A673 (cell line): ENCODE measurements around the gene POLR3A. TPM values are rescaled to one million over a fixed set of nuclear protein-coding genes. Genes with fewer than 3 reads are reported as not detected.
"Not testable (repeated sequence)": the region's sequence is repeated elsewhere in the genome, so short reads cannot be mapped to it uniquely, and the experiment has no call there.

Source experiments
- Bru-seq: library from RNA; stranded (reverse); fragments of 400-500 nt; gene quantifications from one replicate; lab custom pipeline; 2021; lab: Mats Ljungman, UMichigan
- BruChase-seq, 2 experiments: library from RNA; stranded (reverse); fragments of 400-500 nt; gene quantifications; one replicate each; lab custom pipeline; 2021; lab: Mats Ljungman, UMichigan
- BruUV-seq: library from RNA; stranded (reverse); fragments of 400-500 nt; replicated peaks from 2 replicates; lab custom pipeline; 2021; lab: Mats Ljungman, UMichigan
- CTCF ChIA-PET: fragments of 300-600 bp; sonication (Branson Sonifier 250); formaldehyde crosslinking; loops from one replicate; lab custom pipeline; 2022; ENCODE audit warnings: antibody characterized with exemption; lab: Charles Lee
- POLR2A ChIA-PET: fragments of 300-600 bp; sonication (Branson Sonifier 250); formaldehyde crosslinking; loops from one replicate; lab custom pipeline; 2022; ENCODE audit warnings: antibody characterized with exemption; ENCODE audit not compliant: low non-redundant PET; lab: Charles Lee
- DNase-seq: peaks from one replicate; pipeline ENCODE4 v3.0.0-alpha.2; 2015; ENCODE audit warnings: low spot score
- H3K27ac ChIP-seq: fragments of 200-600 bp; sonication (generic); 2 replicates; pipeline ENCODE4 v1.5.1; 2016; ENCODE audit warnings: mixed run types, low read depth, mild to moderate bottlenecking, mixed read lengths, antibody characterized with exemption, low read length; ENCODE audit not compliant: poor library complexity, severe bottlenecking
- H3K27me3 ChIP-seq: fragments of 200-600 bp; sonication (generic); replicated peaks from 2 replicates; pipeline ENCODE4 v1.6.1; 2017; ENCODE audit warnings: mixed run types, low read depth, mild to moderate bottlenecking, mixed read lengths, antibody characterized with exemption, low read length; ENCODE audit not compliant: insufficient read depth, poor library complexity
- H3K36me3 ChIP-seq: fragments of 200-600 bp; sonication (generic); 2 replicates; pipeline ENCODE4 v1.6.1; 2016; ENCODE audit warnings: mixed run types, mild to moderate bottlenecking, mixed read lengths, antibody characterized with exemption, low read length; ENCODE audit not compliant: insufficient read depth, poor library complexity, severe bottlenecking
- H3K4me1 ChIP-seq: fragments of 200-600 bp; sonication (generic); 2 replicates; pipeline ENCODE4 v1.6.1; 2017; ENCODE audit warnings: mixed run types, mild to moderate bottlenecking, mixed read lengths, antibody characterized with exemption, low read length; ENCODE audit not compliant: insufficient read depth, poor library complexity, severe bottlenecking
- H3K4me3 ChIP-seq: fragments of 200-600 bp; sonication (generic); 2 replicates; pipeline ENCODE4 v1.5.1; 2016; ENCODE audit warnings: low read depth, mixed run types, mild to moderate bottlenecking, mixed read lengths, low read length; ENCODE audit not compliant: poor library complexity, severe bottlenecking
- H3K9me3 ChIP-seq: fragments of 200-600 bp; sonication (generic); 2 replicates; pipeline ENCODE4 v1.6.1; 2016; ENCODE audit warnings: mixed run types, low read depth, mild to moderate bottlenecking, mixed read lengths, antibody characterized with exemption, low read length; ENCODE audit not compliant: poor library complexity, severe bottlenecking
- EZH2 ChIP-seq: fragments of 200-600 bp; sonication (generic); IDR thresholded peaks from 2 replicates; pipeline ENCODE4 v1.6.1; 2017; ENCODE audit warnings: borderline replicate concordance, low read depth, mild to moderate bottlenecking, mixed read lengths, antibody characterized with exemption, low read length; ENCODE audit not compliant: poor library complexity, severe bottlenecking
- intact Hi-C: fragments of 100-400 bp; cut with micrococcal nuclease; formaldehyde crosslinking; loops from one replicate; pipeline ENCODE4 v1.10.0; 2022; ENCODE audit not compliant: unreplicated experiment
- long read RNA-seq: library from polyadenylated mRNA; stranded (forward); transcript quantifications from one replicate; pipeline ENCODE4 v2.0.0, GENCODE V29; 2022
- total RNA-seq: library from RNA; stranded (reverse); gene quantifications from 2 replicates; pipeline ENCODE4 v1.2.3, GENCODE V29; 2021
- TF ChIP-seq, protein P1 (sequence below): fragments of 300-800, 200-600 bp; sonication (generic); conservative IDR thresholded peaks from 2 replicates; pipeline ENCODE4 v1.5.1; 2017; ENCODE audit warnings: low read depth, mild to moderate bottlenecking, antibody characterized with exemption, low read length, moderate library complexity, mixed read lengths

Gene POLR3A
- total RNA-seq (27.3 and 27.8 TPM in 2 replicates), Bru-seq, nascent RNA (percentile 76 among the genes with signal in this experiment), BruChase-seq, experiment 1, labeled RNA remaining after a 2-hour chase (percentile 75 among the genes with signal in this experiment), BruChase-seq, experiment 2, labeled RNA remaining after a 6-hour chase (percentile 81 among the genes with signal in this experiment)
- long read RNA-seq, full-length matches to known transcripts, result 31 of 51 reads
- long read RNA-seq, partial matches to known transcripts, result 10 of 51 reads
- long read RNA-seq, other reads (novel, unspliced or antisense), result 10 of 51 reads

DNA sequence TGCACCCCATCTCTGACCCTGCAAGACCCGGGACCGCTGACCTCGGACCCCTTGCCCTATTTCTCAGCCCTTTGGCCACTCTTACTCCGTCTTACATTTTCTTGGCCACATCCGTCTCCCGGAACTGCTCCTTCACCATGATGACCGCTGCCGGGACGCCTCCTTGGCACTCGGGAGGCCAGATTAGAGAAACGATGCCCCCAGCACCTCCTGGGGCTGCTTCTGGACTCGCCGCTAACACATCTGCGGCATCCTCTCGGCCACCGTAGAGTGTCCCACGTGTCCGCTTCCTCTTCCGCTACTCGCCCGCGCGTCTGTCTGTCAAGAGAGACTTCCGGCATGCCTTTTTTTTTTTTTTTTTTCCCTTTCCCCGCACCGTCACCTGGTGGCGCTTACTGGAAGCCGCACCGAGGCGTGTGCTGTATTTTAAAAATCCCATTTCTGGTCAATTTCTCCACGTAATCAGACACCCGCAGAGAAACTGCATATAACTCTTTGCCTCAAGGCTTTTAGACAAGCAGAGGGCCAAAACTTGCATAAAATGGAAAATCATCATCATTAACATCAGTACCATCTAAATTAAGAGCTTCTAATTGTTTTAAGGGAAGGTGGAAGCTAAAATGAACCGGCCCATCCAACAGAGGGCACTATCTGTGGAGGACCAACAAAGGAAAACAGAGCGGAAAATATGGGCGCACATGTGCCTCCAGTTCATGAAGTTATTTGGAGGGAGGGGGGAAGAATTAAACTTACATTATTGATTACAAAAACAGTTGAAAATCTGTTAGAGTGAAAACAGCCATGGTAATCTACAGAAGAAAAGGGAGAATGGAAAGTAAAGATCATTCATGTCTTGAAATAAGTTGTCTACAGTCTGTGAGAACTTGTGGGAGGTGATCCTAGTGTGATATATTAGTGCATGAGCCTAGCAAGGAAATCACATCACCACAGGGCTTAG, at the start of gene POLR3A:
TSS of gene POLR3A (minus strand) at position 247 of the 958 bp plus-strand sequence. CDS start at position 139, 108 bp downstream.
- Histone ChIP-seq H3K27ac (peak within 1 kb of the TSS; percentile 88), H3K4me1 (peaks cover 9% of the 10 kb centered on the region), H3K4me3 (peak within 1 kb of the TSS; percentile 96), H3K9me3 (no peaks in the 10 kb centered on the region), H3K36me3 (peaks cover 17% of the 10 kb centered on the region), H3K27me3 (no peaks in the 10 kb centered on the region)
- CTCF ChIA-PET, result interaction anchor here (0.6 to 0.7 kb wide), 4 partner anchors 22 to 584 kb away, joined by 3 to 6 read pairs (median 4); no protein-coding TSS in a partner anchor
- intact Hi-C loops, result loop anchor here (1.0 to 2.0 kb wide), 2 partner anchors 183 to 193 kb away; no protein-coding TSS in a partner anchor
- no TSS peak for BruUV-seq
- peak; percentile 98 for DNase-seq
- POLR2A ChIA-PET, result no interaction called here
- no peak for TF ChIP-seq EZH2
- TF ChIP-seq, protein P1, sequence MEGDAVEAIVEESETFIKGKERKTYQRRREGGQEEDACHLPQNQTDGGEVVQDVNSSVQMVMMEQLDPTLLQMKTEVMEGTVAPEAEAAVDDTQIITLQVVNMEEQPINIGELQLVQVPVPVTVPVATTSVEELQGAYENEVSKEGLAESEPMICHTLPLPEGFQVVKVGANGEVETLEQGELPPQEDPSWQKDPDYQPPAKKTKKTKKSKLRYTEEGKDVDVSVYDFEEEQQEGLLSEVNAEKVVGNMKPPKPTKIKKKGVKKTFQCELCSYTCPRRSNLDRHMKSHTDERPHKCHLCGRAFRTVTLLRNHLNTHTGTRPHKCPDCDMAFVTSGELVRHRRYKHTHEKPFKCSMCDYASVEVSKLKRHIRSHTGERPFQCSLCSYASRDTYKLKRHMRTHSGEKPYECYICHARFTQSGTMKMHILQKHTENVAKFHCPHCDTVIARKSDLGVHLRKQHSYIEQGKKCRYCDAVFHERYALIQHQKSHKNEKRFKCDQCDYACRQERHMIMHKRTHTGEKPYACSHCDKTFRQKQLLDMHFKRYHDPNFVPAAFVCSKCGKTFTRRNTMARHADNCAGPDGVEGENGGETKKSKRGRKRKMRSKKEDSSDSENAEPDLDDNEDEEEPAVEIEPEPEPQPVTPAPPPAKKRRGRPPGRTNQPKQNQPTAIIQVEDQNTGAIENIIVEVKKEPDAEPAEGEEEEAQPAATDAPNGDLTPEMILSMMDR, result peak; percentile 93

DNA sequence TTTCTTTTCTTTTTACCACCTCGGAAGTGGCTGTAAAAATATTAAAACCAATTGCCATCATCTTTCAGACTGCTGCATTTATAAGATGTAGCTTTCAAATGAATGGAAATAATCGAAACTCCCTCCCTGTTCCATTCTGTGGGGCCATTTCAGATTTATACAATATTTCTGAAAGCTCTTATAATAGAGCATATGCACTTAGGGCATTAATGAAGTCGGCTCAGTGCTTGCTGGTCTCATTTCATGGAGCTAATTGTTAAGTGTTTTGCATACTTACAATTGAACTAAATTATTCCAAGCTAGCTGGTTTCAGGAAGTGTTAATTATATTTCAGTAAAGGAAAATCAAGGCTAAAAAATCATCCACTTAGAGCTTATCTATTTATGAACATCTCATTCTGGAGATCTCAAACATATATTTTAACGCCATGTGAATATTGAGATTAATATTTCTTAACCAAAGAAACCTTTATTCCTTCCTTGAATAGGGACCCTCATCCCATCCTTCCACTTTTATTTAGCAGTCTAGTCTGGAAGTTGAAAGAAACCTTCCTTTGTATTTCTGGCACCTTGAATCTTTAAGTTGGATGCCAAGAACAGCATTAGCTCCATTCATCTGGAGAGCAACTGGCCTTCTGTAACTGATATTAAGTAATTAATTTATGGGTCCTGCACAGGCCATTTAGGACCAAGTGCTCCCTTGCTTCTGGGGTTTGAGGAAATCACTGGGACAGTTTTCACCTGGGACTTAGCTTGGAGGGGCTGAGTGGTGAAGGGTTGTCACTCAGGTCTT, 49.4 kb upstream of the POLR3A start:
- BruUV-seq, result no TSS peak
- ChIA-PET POLR2A (no interaction called here), CTCF (no interaction called here)
- no peak overlapping the region for H3K4me3 ChIP-seq
- no peak overlapping the region for H3K27ac ChIP-seq
- intact Hi-C loops, result no loop called here
- H3K27me3 ChIP-seq, result no peaks in the 10 kb centered on the region
- H3K36me3 ChIP-seq, result no peaks in the 10 kb centered on the region
- no peaks in the 10 kb centered on the region for H3K9me3 ChIP-seq
- TF ChIP-seq, protein P1, result no peak
- no peak for TF ChIP-seq EZH2
- no peak for DNase-seq
- no peaks in the 10 kb centered on the region for H3K4me1 ChIP-seq

DNA sequence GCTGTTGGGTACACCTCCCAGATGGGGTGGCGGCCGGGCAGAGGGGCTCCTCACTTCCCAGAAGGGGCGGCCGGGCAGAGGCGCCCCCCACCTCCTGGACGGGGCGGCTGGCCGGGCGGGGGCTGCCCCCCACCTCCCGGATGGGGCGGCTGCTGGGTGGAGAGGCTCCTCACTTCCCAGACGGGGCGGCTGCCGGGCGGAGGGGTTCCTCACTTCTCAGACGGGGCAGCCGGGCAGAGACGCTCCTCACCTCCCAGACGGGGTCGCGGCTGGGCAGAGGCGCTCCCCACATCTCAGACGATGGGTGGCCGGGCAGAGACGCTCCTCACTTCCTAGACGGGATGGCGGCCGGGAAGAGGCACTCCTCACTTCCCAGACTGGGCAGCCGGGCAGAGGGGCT, 46.5 kb upstream of the POLR3A start:
- H3K27ac ChIP-seq, intact Hi-C loops, H3K4me1 ChIP-seq, H3K4me3 ChIP-seq, H3K27me3 ChIP-seq, H3K9me3 ChIP-seq, POLR2A ChIA-PET, BruUV-seq, DNase-seq, H3K36me3 ChIP-seq: not testable (repeated sequence)
- CTCF ChIA-PET, result interaction anchor here (0.6 kb wide), 1 partner anchor 669 kb away, joined by 3 read pairs; no protein-coding TSS in a partner anchor
